Naive B cell (primary cell): ENCODE measurements around the gene WT1. TPM values are rescaled to one million over a fixed set of nuclear protein-coding genes. Genes with fewer than 3 reads are reported as not detected.

Experiments
- ATAC-seq, 2 donors: fragments of 150-1000 bp; cut with Tn5 transposase; 2 replicates each; pipeline ENCODE4 v1.10.0; 2021; ENCODE audit warnings: low read depth in 2 of 2, mild to moderate bottlenecking in 2 of 2, moderate library complexity in 2 of 2
- DNase-seq: peaks from one replicate; pipeline ENCODE4 v3.0.0; 2022
- H3K27ac Mint-ChIP-seq, 6 donors: one replicate each; pipeline ENCODE4 v1.8.0; 2020 to 2022; ENCODE audit warnings: mild to moderate bottlenecking in 6 of 6, mixed read lengths in 6 of 6, moderate library complexity in 5 of 6, inconsistent platforms in 2 of 6
- H3K27me3 Mint-ChIP-seq, 3 donors: one replicate each; pipeline ENCODE4 v1.8.0; 2021 to 2022; ENCODE audit warnings: mixed read lengths in 3 of 3, mild to moderate bottlenecking in 1 of 3
- H3K36me3 Mint-ChIP-seq, 2 donors: one replicate each; pipeline ENCODE4 v1.8.0; 2020 to 2022; ENCODE audit warnings: mixed read lengths in 2 of 2, inconsistent platforms in 1 of 2, mild to moderate bottlenecking in 1 of 2
- H3K4me1 Mint-ChIP-seq, 3 donors: one replicate each; pipeline ENCODE4 v1.8.0; 2020 to 2022; ENCODE audit warnings: mixed read lengths in 3 of 3, inconsistent platforms in 1 of 3, mild to moderate bottlenecking in 1 of 3, moderate library complexity in 1 of 3
- H3K4me3 Mint-ChIP-seq, 8 donors: one replicate each; pipeline ENCODE4 v1.8.0; 2020 to 2022; ENCODE audit warnings: mild to moderate bottlenecking in 8 of 8, mixed read lengths in 8 of 8, moderate library complexity in 8 of 8, inconsistent platforms in 2 of 8
- H3K9me3 Mint-ChIP-seq, 7 donors: one replicate each; pipeline ENCODE4 v1.8.0; 2020 to 2022; ENCODE audit warnings: mixed read lengths in 7 of 7, mild to moderate bottlenecking in 5 of 7, inconsistent platforms in 2 of 7, moderate library complexity in 1 of 7
- polyA plus RNA-seq, 6 donors: library from polyadenylated mRNA; unstranded; fragments of 300-500 nt; fragmentation: Illumina TruSeq; gene quantifications; one replicate each; pipeline ENCODE4 v1.2.3, GENCODE V29; 2021; ENCODE audit warnings: low read depth in 6 of 6

WT1 gene
- polyA plus RNA-seq, 6 donors from 2014 or later, result not detected

DNA sequence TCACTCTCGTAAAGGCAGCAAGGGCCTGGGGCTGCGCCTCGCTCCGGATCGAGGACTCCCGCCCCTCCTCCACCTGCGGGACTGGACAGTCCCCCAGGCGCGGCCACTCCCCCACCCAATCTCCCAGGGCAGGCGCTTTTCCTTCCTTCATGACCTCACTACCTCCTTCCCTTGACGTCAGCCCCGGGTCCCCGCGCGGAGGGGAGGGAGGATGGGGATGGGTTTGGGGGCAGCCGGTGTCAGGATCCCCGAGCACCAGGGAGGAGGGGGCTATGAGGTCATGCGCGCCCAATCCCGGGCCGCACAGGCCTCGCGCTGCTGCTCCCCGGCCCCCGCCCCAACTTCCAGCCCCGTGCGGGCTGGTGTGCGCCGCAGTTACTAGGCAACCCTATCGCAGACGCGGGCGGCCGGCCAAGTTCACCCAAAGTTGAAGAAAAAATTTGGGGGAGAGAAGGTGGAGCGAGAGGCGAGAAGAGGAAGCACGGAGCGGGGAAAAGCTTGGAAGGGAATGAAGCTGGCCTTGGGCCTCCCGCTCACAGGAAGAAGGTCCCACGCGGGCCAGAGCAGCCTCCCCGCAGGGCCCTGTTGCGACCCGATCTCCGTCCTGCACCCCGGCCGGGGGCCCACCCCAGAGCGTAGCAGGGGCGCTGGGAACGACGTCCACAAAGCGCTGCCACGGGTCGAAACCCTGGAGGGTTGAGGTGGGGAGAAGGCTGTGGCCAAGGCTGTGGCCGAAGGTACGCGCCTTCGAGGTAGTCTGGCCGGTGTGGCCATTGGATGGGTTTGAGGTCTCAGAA, 8.3 kb downstream of the WT1 start:
- Mint-ChIP-seq H3K4me3 (peak overlapping the region in 1 of 8 donors; percentile 25), H3K9me3 (peaks cover 0 to 8% (median 4%) of the 10 kb centered on the region in 7 donors), H3K4me1 (peaks cover 4 to 36% (median 8%) of the 10 kb centered on the region in 3 donors), H3K36me3 (peaks cover 4 to 8% of the 10 kb centered on the region in 2 donors), H3K27ac (no peak overlapping the region), H3K27me3 (peaks cover 57 to 85% (median 75%) of the 10 kb centered on the region in 3 donors)
- ATAC-seq (peak in 1 of 2 donors; percentile 25), DNase-seq (no peak)

DNA sequence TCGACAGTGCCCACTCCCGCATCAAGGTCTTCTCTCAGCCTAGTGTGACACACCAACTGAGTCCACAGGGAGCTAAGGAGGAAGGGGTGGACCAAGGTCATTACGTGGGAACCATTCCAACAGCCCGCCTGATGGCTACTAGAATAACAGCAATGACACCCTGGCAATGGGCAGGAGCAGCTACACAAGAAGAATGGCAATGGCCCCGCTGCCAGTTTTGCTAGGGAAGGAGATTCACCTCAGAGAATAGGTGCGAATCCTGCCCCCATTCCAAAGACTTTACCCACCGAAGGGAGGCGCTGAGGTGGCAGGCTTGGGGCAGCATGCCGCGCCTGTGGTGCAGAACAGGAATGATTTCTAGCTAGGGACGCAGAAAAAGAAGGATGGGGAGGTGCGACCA, 9.1 kb downstream of the WT1 start:
- peaks cover 4 to 36% (median 10%) of the 10 kb centered on the region in 3 donors for H3K4me1 Mint-ChIP-seq
- H3K27me3 Mint-ChIP-seq, result peaks cover 58 to 82% (median 67%) of the 10 kb centered on the region in 3 donors

DNA sequence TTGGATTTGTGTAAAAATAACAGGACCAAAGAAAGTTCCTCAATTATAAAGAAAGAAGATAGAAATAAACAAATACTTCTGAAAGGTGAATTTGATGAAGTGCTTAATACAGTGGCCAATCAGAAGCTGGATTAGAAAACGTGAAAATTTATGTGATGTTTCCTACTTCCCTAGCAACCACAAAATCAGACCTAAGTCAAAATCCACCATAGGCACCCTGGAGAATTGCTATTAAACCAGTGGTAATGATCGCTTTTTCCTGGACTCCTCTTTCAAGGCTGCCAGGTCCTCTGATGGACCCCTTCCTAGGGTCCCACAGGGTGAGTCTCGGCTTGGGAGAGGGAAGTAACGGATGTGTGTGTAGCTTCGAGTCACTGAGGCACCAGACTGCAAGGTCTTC, 9.6 kb downstream of the WT1 start:
- H3K4me3 Mint-ChIP-seq, result no peak overlapping the region
- ATAC-seq, result no peak
- H3K9me3 Mint-ChIP-seq, result peaks cover 0 to 8% (median 4%) of the 10 kb centered on the region in 7 donors
- H3K36me3 Mint-ChIP-seq, result peaks cover 4 to 8% of the 10 kb centered on the region in 2 donors
- DNase-seq, result no peak
- peaks cover 4 to 38% (median 14%) of the 10 kb centered on the region in 3 donors for H3K4me1 Mint-ChIP-seq
- no peak overlapping the region for H3K27ac Mint-ChIP-seq
- peaks cover 62 to 82% (median 65%) of the 10 kb centered on the region in 3 donors for H3K27me3 Mint-ChIP-seq

More for the DNA sequence above, 9.1 kb downstream of the WT1 start:
- DNase-seq (no peak), ATAC-seq (no peak)
- H3K36me3 Mint-ChIP-seq, result peaks cover 4 to 8% of the 10 kb centered on the region in 2 donors
- H3K9me3 Mint-ChIP-seq, result peaks cover 0 to 8% (median 4%) of the 10 kb centered on the region in 7 donors
- H3K4me3 Mint-ChIP-seq, result peak overlapping the region in 3 of 8 donors; percentile 33 to 69 (median 50)
- no peak overlapping the region for H3K27ac Mint-ChIP-seq

DNA sequence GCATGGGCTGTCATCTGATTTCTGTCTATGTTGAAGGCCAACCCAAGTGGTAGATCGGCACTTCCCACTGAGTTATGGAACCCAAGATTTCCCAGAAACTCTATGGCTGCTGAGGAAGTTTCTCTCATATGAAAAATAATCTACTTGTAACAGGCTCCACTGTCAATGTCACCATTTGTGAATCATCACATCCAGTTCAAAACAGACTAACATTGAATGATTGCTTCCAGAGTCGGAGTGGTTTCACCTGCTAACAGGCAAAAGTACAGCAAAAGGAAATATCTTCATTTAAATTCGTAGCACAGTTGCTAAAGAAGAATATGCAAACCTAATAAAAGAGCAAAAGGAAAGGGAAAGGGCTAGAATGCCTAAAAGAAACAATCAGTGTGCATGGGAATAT, 12.8 kb downstream of the WT1 start:
- no peak for ATAC-seq
- H3K9me3 Mint-ChIP-seq, result peaks cover 0 to 4% (median 0%) of the 10 kb centered on the region in 7 donors
- no peak overlapping the region for H3K27ac Mint-ChIP-seq
- H3K27me3 Mint-ChIP-seq, result peaks cover 33 to 54% (median 44%) of the 10 kb centered on the region in 3 donors
- H3K36me3 Mint-ChIP-seq, result peaks cover 0 to 4% of the 10 kb centered on the region in 2 donors
- H3K4me3 Mint-ChIP-seq, result no peak overlapping the region
- peaks cover 0 to 22% (median 13%) of the 10 kb centered on the region in 3 donors for H3K4me1 Mint-ChIP-seq
- no peak for DNase-seq

DNA sequence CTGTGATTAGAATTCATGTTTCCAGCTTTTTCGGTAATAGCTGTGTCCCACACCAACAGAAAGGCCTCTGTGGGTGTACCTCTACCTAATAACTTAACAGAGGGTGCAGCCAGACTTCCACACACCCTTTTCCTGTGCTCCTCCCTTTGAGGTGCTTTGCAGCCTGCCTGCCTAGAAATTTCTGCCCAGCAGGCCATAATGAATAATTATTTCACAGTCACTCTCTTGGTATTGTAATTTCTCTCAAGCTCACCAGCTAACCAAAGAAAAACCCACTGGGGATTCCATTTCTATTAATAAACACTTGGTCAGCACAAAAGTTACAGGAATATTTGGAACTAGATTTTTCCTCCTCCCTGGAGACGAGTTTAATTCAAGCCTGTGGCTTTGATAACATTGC, 13.3 kb downstream of the WT1 start:
- Mint-ChIP-seq H3K27me3 (peaks cover 28 to 48% (median 41%) of the 10 kb centered on the region in 3 donors), H3K36me3 (peaks cover 0 to 4% of the 10 kb centered on the region in 2 donors), H3K9me3 (peaks cover 0 to 4% (median 0%) of the 10 kb centered on the region in 7 donors), H3K4me3 (peak overlapping the region in 1 of 8 donors; percentile 18), H3K4me1 (peaks cover 0 to 21% (median 13%) of the 10 kb centered on the region in 3 donors), H3K27ac (no peak overlapping the region)
- DNase-seq (no peak), ATAC-seq (no peak)

DNA sequence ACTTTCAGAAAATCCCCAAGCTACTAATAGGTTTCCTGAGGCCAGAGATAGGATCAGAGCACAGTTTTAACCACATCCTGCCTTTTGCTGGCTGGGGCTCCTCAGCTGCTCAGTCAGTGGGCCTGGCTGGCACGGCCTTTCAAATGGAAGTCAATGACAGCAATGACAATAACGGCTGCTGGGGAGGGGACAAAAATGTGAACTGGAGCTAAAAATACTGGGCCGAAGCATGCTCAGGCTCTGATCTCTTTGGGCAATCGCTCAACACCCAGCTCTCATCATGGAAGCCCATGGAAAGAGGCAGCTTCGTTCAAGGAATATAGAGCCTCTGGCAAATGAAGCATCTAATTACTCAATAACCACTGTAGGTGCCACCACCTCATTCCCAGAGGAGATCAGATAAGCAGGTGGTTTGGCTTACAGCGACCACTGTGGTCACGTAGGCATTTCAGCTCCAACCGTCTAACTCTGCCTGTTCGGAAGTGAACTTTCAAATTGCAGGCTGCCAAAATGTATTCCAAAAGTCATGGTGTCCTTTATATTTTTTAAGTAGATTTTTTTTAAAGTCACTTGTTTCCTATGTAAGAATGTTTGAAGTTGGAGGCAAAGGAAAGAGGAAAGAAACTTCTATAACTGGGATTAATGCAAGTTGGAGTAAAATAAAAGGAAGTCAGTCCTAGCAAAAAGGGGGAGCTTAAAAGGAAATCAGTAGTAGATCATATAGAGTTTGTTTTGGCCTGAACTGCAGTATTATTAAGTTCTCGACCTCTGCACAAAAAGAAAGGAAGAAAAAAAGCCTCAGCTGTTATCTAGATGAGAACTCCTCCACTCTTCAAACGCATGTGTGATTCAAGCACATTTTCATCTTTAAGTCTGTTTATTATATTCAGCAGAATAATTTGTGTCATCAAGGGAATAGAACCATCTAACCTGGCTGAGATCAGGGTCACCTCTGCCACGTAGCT, 14.1 kb downstream of the WT1 start:
- DNase-seq (no peak), ATAC-seq (no peak)
- H3K4me1 Mint-ChIP-seq, result peaks cover 0 to 13% (median 10%) of the 10 kb centered on the region in 3 donors

DNA sequence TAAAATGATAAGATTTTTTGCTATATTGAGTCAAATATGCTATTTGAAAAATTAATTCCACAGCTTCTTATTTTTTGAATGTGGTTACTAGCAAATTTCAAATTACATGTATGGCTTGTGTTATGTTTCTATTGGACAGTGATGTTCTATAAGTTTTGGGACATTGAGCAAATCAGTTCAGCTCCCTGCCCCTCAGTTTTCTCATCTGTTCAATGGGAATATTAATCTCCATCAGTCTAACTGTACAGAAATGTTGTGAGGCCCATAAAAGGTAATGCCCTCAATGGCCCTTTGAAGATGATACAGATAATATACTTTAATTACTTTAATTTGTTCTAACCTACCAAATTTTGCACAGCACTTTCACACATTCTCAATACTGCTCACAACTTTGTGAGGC, 15.2 kb downstream of the WT1 start:
- ATAC-seq, result no peak
- DNase-seq, result no peak
- no peaks in the 10 kb centered on the region for H3K9me3 Mint-ChIP-seq
- H3K27me3 Mint-ChIP-seq, result peaks cover 9 to 33% (median 30%) of the 10 kb centered on the region in 3 donors
- peaks cover 0 to 11% (median 6%) of the 10 kb centered on the region in 3 donors for H3K4me1 Mint-ChIP-seq
- H3K36me3 Mint-ChIP-seq, result no peaks in the 10 kb centered on the region
- no peak overlapping the region for H3K4me3 Mint-ChIP-seq
- no peak overlapping the region for H3K27ac Mint-ChIP-seq

More for the DNA sequence above, 14.1 kb downstream of the WT1 start:
- peaks cover 0 to 3% (median 0%) of the 10 kb centered on the region in 7 donors for H3K9me3 Mint-ChIP-seq
- H3K36me3 Mint-ChIP-seq, result peaks cover 0 to 2% of the 10 kb centered on the region in 2 donors
- H3K4me3 Mint-ChIP-seq, result no peak overlapping the region
- H3K27ac Mint-ChIP-seq, result no peak overlapping the region
- peaks cover 20 to 40% (median 39%) of the 10 kb centered on the region in 3 donors for H3K27me3 Mint-ChIP-seq

DNA sequence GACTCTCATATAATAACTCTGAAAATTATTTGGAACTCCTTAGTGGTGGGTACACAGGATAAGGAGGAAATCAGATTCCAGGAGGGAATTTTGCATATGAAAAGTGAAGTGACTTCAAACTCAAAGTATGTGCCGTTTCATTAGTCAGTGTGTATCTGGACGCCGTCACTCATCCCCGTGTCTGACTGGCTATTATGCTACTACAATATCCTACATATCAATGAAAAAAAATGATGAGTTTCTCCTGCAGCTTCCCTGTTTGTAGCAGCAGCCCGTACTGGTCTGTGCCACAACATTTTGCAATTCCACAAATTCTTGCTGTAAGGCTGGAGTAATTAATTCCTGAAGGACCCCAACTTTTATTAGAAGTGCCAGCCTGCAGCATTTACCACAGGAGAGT, 16.5 kb downstream of the WT1 start:
- Mint-ChIP-seq H3K4me1 (peaks cover 0 to 11% (median 6%) of the 10 kb centered on the region in 3 donors), H3K27me3 (peaks cover 0 to 26% (median 20%) of the 10 kb centered on the region in 3 donors), H3K9me3 (no peaks in the 10 kb centered on the region), H3K27ac (no peak overlapping the region), H3K36me3 (no peaks in the 10 kb centered on the region), H3K4me3 (no peak overlapping the region)
- no peak for DNase-seq
- ATAC-seq, result no peak

DNA sequence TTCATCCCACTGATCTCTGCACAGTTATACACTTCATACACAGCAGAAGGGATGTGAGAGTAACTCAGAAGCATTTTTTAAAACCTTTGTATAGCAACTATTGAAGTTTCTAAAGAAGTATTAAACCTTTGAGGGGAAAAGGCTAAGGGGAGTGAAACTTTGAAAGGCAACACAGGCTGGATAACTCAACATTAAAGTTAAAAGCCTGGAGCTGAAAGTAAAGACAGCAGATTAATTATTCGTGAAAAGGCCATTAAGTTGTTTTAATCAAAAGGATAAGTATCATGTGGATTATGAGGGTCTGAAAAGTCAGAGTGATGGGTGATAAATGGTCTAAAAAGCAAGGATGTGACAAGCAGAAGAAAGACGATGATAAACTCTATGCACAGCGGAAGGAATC, 17.5 kb downstream of the WT1 start:
- DNase-seq (no peak), ATAC-seq (no peak)
- Mint-ChIP-seq H3K4me3 (no peak overlapping the region), H3K27me3 (peaks cover 0 to 21% (median 18%) of the 10 kb centered on the region in 3 donors), H3K36me3 (no peaks in the 10 kb centered on the region), H3K9me3 (no peaks in the 10 kb centered on the region), H3K4me1 (peaks cover 0 to 11% (median 6%) of the 10 kb centered on the region in 3 donors), H3K27ac (no peak overlapping the region)

DNA sequence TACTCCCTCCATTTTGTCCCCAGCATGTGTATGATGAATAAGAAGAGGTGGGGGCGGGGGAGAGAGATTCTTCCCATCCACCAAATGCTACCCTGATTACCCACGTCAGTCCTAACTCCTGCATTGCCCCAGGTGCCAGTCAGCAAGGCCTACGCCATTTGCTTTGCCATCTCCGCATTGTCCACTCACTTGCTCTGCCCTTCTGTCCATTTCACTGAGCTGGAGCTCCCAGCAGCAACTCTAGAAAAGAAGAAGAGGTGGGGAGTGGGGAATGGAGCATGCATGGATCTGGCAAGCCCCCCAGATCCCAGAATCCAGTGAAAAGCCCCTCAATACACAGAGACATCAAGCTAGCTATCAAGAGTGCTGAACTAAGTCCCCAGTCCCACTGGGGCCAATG, 19.0 kb downstream of the WT1 start:
- Mint-ChIP-seq H3K27me3 (peaks cover 0 to 11% (median 9%) of the 10 kb centered on the region in 3 donors), H3K27ac (no peak overlapping the region), H3K4me3 (peak overlapping the region in 1 of 8 donors; percentile 45), H3K9me3 (no peaks in the 10 kb centered on the region), H3K4me1 (peaks cover 0 to 7% (median 5%) of the 10 kb centered on the region in 3 donors), H3K36me3 (no peaks in the 10 kb centered on the region)
- ATAC-seq (no peak), DNase-seq (no peak)

DNA sequence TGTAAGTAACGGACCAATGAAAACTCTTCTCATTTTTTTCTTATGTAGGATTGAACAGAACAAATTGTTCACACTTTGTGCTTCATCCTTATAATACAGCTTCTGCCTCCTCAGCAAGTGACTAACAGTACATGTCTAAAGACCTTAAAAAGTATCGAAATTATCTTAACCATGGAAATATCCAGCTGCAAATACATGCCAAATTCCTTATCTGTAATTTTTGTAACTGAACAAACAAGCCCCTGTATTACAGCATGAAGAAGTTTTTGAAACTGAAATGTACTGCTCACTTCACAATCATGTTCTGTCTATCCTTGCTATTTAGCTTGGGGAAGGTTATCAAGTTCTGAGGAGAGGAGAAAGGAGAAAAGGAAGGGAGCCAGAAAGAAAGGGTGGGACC, 20.4 kb downstream of the WT1 start:
- no peak for ATAC-seq
- no peak for DNase-seq
- Mint-ChIP-seq H3K9me3 (no peaks in the 10 kb centered on the region), H3K27me3 (peaks cover 0 to 9% (median 4%) of the 10 kb centered on the region in 3 donors), H3K4me1 (no peaks in the 10 kb centered on the region), H3K27ac (peak overlapping the region in 2 of 6 donors; percentile 5 to 58), H3K4me3 (no peak overlapping the region), H3K36me3 (no peaks in the 10 kb centered on the region)

DNA sequence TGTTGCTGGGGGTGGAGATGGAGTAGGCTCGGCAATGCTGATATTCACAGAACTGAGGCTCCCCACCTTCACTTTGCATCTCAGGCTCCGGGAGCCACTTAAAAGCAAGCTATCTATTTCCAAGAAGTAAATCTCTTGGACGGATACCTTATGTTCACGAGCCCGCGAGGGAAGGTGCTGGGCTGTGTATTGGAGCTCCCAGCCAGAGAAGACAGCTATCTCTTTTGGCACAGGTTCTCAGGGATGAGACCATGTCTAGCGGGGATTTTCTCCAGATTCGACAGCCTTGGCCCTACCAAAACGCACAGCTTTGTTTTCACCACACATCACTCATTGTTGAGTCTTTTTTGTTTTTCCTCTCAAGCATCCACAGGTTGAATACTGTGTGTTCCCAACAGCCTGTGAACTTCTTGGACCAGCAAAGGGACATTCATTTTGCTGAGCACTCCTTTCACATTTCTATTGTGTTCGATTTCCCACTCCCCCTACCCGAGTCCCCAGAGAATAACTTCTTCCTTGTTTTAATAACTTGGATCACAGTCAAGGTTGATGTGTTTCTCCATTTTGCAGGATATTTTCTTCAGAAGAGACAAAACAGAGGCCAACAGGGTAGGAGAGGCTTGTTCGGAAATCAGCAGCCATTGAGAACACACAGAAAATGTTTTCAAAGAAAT, 23.3 kb downstream of the WT1 start:
- Mint-ChIP-seq H3K27ac (no peak overlapping the region), H3K27me3 (peaks cover 0 to 4% (median 0%) of the 10 kb centered on the region in 3 donors), H3K4me1 (no peaks in the 10 kb centered on the region), H3K9me3 (no peaks in the 10 kb centered on the region), H3K36me3 (no peaks in the 10 kb centered on the region), H3K4me3 (no peak overlapping the region)
- DNase-seq (no peak), ATAC-seq (no peak)

DNA sequence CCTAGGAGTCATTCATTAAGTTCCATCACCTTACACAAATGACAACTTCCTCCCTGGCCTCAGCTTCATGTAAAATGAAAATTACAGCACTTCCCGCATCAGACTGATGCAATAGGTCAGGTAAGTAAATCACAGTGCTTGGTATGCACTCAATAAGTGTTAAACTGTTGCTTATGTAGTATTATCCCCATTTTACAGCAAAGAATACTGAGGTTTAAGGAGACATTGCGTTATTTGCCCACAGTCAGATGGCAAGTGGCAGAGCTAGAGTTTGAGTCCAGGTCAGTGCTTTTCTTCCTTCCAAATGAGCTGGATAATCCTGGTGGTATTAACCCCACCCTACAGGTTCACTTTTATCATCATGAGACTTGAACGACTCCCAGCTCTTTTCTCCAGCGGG, 29.7 kb downstream of the WT1 start:
- Mint-ChIP-seq H3K27ac (no peak overlapping the region), H3K36me3 (no peaks in the 10 kb centered on the region), H3K9me3 (peaks cover 0 to 5% (median 0%) of the 10 kb centered on the region in 7 donors), H3K4me3 (no peak overlapping the region), H3K4me1 (no peaks in the 10 kb centered on the region), H3K27me3 (no peaks in the 10 kb centered on the region)
- ATAC-seq, result no peak
- DNase-seq, result no peak
